Type B pancreatic cell (in vitro differentiated cells): Measurements from ENCODE around the gene USP38. TPM values are rescaled to one million over a fixed set of nuclear protein-coding genes. Genes with fewer than 3 reads are reported as not detected.

Experiments
- DNase-seq: peaks from one replicate; pipeline ENCODE4 v3.0.0; 2021; ENCODE audit warnings: mixed read lengths; ENCODE audit not compliant: unreplicated experiment; ENCODE audit errors: extremely low spot score
- H3K27ac Mint-ChIP-seq: 2 replicates; pipeline ENCODE4 v1.8.0; 2021; ENCODE audit warnings: mild to moderate bottlenecking, mixed read lengths
- H3K27me3 Mint-ChIP-seq: 2 replicates; pipeline ENCODE4 v1.8.0; 2021; ENCODE audit warnings: mixed read lengths
- H3K36me3 Mint-ChIP-seq: 2 replicates; pipeline ENCODE4 v1.8.0; 2021; ENCODE audit warnings: mixed read lengths
- H3K4me1 Mint-ChIP-seq: one replicate; pipeline ENCODE4 v1.8.0; 2021; ENCODE audit warnings: mixed read lengths; ENCODE audit not compliant: unreplicated experiment
- H3K4me3 Mint-ChIP-seq: 2 replicates; pipeline ENCODE4 v1.8.0; 2021; ENCODE audit warnings: mild to moderate bottlenecking, mixed read lengths
- H3K9me3 Mint-ChIP-seq: 2 replicates; pipeline ENCODE4 v1.8.0; 2021; ENCODE audit warnings: mixed read lengths
- total RNA-seq: library from RNA; stranded (reverse); gene quantifications from 2 replicates; pipeline ENCODE4 v1.2.1, GENCODE V29; 2021; ENCODE audit warnings: low replicate concordance
- TF ChIP-seq, protein P1 (sequence below): fragments of 200-600 bp; sonication (generic); conservative IDR thresholded peaks from 2 replicates; pipeline ENCODE4 v1.5.0; 2021; ENCODE audit warnings: antibody characterized with exemption, mild to moderate bottlenecking

The USP38 gene
- total RNA-seq, 1 donor from 2014 or later, result 21.9 TPM

DNA sequence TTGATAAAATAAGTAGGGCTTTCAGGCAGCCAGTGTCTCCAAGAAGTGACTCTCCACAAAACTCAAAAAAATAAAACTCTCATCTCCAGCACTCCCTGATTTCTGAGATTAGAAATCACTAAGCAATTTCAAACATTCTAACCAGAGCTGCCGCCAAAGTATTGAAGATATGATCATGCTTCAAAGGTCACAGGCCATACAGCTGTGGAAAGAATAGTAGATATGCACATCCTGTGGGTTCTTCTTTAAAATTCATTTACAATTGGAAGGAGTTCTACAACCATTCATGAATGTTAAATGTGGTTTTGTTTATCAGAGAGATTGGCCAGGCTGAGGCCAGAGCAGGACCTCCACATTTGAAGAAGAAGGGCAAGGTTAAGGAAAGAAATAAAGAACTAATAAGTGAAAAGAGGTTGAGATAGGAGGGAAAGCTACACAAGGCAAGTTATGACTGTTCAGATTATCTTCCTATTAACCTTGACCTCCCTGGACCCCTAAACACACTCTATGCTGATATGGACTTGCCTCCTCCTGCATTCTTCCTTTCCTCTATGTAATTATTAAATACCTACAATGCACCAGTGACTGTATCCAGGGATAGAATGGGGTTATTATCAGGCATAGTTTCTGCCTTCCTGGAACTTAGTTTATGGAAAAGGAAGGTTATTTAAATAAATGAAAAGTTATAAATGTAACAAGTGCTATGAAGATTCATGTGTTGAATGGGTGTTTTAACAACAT, 56.4 kb downstream of the USP38 start:
- Mint-ChIP-seq H3K36me3 (no peaks in the 10 kb centered on the region), H3K9me3 (peaks cover 12% of the 10 kb centered on the region), H3K27ac (no peak overlapping the region), H3K4me1 (no peaks in the 10 kb centered on the region), H3K4me3 (no peak overlapping the region), H3K27me3 (no peaks in the 10 kb centered on the region)
- TF ChIP-seq, protein P1, sequence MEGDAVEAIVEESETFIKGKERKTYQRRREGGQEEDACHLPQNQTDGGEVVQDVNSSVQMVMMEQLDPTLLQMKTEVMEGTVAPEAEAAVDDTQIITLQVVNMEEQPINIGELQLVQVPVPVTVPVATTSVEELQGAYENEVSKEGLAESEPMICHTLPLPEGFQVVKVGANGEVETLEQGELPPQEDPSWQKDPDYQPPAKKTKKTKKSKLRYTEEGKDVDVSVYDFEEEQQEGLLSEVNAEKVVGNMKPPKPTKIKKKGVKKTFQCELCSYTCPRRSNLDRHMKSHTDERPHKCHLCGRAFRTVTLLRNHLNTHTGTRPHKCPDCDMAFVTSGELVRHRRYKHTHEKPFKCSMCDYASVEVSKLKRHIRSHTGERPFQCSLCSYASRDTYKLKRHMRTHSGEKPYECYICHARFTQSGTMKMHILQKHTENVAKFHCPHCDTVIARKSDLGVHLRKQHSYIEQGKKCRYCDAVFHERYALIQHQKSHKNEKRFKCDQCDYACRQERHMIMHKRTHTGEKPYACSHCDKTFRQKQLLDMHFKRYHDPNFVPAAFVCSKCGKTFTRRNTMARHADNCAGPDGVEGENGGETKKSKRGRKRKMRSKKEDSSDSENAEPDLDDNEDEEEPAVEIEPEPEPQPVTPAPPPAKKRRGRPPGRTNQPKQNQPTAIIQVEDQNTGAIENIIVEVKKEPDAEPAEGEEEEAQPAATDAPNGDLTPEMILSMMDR, result no peak
- DNase-seq, result no peak

DNA sequence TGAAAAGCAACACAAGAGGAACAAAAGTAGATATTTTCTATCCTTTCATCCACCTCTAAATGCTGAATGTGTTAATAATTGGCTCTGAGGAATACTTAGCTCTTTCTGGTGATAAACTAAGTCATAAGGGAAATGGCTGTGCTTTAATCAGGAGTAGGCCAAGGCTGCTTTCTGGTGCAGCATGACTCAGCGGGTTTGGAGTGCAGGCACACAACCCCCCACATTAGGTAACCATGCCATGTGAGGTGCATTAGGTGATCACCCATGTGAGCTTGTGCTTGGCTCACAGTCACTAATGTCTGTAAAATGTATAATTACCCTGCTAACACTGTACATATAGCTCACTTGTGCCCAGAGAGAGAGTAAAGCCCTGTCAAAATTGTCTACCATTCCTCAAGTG, 57.2 kb downstream of the USP38 start:
- no peak overlapping the region for H3K27ac Mint-ChIP-seq
- H3K27me3 Mint-ChIP-seq, result no peaks in the 10 kb centered on the region

DNA sequence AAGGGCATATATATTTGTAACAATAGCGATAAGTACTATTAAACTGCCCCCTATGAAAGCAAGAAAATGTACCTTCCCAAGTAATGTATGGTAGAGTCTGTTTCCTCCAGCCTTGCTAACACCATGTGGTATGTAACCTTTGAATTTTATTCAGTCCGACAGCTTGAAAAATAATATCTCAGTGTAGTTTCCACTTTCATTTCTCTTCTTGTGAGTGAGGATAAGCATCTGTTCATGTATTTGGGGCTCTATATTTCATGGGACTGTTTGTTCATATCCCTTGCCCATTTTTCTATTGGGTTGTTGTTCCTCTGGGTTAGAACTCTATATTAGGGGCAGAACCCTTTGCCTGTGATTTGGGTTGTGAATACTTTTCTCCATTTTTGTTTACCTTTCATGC, 58.3 kb downstream of the USP38 start:
- H3K9me3 Mint-ChIP-seq, result peaks cover 12% of the 10 kb centered on the region
- TF ChIP-seq, protein P1, result no peak
- H3K4me1 Mint-ChIP-seq, result no peaks in the 10 kb centered on the region
- no peak overlapping the region for H3K27ac Mint-ChIP-seq
- no peak for DNase-seq
- no peaks in the 10 kb centered on the region for H3K27me3 Mint-ChIP-seq
- no peaks in the 10 kb centered on the region for H3K36me3 Mint-ChIP-seq
- no peak overlapping the region for H3K4me3 Mint-ChIP-seq

More for the DNA sequence above, 57.2 kb downstream of the USP38 start:
- H3K9me3 Mint-ChIP-seq, result peaks cover 12% of the 10 kb centered on the region
- H3K4me1 Mint-ChIP-seq, result no peaks in the 10 kb centered on the region
- DNase-seq, result no peak
- no peak overlapping the region for H3K4me3 Mint-ChIP-seq
- no peaks in the 10 kb centered on the region for H3K36me3 Mint-ChIP-seq
- TF ChIP-seq, protein P1, result no peak

DNA sequence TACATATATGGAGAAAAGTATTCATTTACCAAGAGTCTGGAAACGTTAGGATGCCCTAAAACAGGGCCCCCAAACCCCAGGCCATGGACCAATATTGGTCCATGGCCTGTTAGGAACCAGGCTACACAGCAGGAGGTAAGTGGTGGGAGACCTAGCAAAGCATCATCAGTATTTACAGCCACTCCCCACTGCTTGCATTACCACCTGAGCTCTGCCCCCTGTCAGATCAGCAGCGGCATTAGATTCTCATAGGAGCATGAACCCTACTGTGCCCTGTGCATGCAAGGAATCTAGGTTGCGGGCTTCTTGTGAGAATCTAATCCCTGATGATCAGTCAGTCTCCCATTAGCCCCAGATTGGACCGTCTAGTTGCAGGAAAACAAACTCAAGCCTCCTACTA, 62.3 kb downstream of the USP38 start:
- DNase-seq, result no peak
- Mint-ChIP-seq H3K9me3 (peaks cover 6% of the 10 kb centered on the region), H3K36me3 (no peaks in the 10 kb centered on the region), H3K27me3 (no peaks in the 10 kb centered on the region), H3K4me1 (no peaks in the 10 kb centered on the region), H3K4me3 (no peak overlapping the region), H3K27ac (no peak overlapping the region)
- TF ChIP-seq, protein P1, result no peak

DNA sequence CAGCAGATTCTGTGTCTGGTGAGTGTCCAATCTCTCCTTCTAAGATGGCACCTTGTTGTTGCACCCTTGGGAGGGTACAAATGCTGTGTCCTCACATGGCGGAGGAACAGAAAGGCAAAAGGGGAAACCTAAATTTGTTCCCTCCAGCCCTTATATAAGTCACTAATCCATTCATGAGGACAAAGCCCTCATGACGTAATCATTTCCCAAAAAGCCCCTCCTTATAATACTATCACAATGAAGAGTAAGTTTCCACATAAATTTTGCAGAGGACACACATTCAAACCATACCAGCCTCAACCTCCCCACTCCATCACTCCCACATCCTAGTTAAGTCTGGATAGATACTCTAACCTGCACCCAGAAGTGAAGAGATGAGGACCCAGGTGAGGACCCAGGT, 63.1 kb downstream of the USP38 start:
- Mint-ChIP-seq H3K27me3 (no peaks in the 10 kb centered on the region), H3K4me3 (no peak overlapping the region)

More for the DNA sequence above, 63.1 kb downstream of the USP38 start:
- H3K36me3 Mint-ChIP-seq, result no peaks in the 10 kb centered on the region
- no peak for DNase-seq
- H3K9me3 Mint-ChIP-seq, result peaks cover 4% of the 10 kb centered on the region
- TF ChIP-seq, protein P1, result no peak
- H3K4me1 Mint-ChIP-seq, result no peaks in the 10 kb centered on the region
- H3K27ac Mint-ChIP-seq, result no peak overlapping the region
